ENCODE results near the gene LRFN3. TPM values are rescaled to one million over a fixed set of nuclear protein-coding genes. Genes with fewer than 3 reads are reported as not detected.
"Not testable (repeated sequence)": the region's sequence is repeated elsewhere in the genome, so short reads cannot be mapped to it uniquely, and the experiment has no call there.

The LRFN3 gene
- 3.5 and 6.8 TPM in 2 replicates for total RNA-seq

GRCh38 chr19:35935911-35936737, at the start of gene LRFN3:
LRFN3 (plus strand) TSS chr19:35936374; CDS start chr19:35939426, 3,052 bp downstream.
- H3K4me3 ChIP-seq (ENCODE audit: low read depth, low read length) = peak within 1 kb of the TSS; percentile 72
- DNase-seq (ENCODE audit: low read depth) = peak; percentile 73
- TF ChIP-seq, protein P1, sequence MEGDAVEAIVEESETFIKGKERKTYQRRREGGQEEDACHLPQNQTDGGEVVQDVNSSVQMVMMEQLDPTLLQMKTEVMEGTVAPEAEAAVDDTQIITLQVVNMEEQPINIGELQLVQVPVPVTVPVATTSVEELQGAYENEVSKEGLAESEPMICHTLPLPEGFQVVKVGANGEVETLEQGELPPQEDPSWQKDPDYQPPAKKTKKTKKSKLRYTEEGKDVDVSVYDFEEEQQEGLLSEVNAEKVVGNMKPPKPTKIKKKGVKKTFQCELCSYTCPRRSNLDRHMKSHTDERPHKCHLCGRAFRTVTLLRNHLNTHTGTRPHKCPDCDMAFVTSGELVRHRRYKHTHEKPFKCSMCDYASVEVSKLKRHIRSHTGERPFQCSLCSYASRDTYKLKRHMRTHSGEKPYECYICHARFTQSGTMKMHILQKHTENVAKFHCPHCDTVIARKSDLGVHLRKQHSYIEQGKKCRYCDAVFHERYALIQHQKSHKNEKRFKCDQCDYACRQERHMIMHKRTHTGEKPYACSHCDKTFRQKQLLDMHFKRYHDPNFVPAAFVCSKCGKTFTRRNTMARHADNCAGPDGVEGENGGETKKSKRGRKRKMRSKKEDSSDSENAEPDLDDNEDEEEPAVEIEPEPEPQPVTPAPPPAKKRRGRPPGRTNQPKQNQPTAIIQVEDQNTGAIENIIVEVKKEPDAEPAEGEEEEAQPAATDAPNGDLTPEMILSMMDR (IDR thresholded peaks at IDR 0.05; ENCODE audit: insufficient read depth, low read depth, low read length) = no peak

DNA sequence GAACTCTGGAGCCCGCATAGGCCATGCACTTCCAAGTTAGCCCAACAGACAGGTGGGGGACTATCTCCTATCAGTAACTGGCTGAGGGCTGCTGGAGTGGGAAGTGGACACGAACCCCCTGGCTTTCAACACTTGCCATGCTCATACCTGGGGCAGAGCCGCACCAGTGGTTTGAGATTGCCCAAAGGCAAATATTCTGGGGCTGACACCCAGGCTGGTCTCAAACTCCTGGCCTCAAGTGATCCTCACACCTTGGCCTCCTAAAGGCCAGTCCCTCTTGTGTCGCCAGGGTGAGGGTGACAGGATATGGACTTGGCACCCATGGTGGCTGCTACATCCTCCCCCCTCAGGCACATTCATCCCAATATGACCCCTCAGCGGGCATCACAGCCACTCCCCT, 49.0 kb upstream of the LRFN3 start:
- DNase-seq (ENCODE audit: low read depth) = no peak
- H3K4me3 ChIP-seq (ENCODE audit: low read depth, low read length) = no peak overlapping the region
- TF ChIP-seq, protein P1 (IDR thresholded peaks at IDR 0.05; ENCODE audit: insufficient read depth, low read depth, low read length) = no peak

DNA sequence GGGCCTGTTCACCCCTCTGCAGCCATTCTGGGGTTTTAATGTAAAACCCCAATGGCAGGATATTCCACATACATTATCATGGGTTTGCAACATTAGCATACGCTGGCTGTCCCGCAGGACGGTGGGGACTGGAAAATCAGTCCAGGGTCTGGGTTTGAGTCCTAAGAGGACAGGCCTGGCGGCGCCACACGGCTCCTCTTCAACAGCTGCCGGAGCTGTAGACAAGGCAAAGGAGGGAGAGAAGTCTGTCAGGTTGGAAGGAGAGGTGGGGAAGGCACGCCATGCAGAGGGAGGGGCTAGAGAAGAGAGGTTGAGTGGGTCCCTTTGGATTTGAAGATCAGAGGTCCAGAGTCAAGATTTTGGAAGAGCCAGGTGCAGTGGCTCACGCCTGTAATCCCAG, 47.8 kb upstream of the LRFN3 start:
- H3K4me3 ChIP-seq (ENCODE audit: low read depth, low read length) = no peak overlapping the region
- TF ChIP-seq, protein P1 (IDR thresholded peaks at IDR 0.05; ENCODE audit: insufficient read depth, low read depth, low read length) = no peak
- DNase-seq (ENCODE audit: low read depth) = no peak

DNA sequence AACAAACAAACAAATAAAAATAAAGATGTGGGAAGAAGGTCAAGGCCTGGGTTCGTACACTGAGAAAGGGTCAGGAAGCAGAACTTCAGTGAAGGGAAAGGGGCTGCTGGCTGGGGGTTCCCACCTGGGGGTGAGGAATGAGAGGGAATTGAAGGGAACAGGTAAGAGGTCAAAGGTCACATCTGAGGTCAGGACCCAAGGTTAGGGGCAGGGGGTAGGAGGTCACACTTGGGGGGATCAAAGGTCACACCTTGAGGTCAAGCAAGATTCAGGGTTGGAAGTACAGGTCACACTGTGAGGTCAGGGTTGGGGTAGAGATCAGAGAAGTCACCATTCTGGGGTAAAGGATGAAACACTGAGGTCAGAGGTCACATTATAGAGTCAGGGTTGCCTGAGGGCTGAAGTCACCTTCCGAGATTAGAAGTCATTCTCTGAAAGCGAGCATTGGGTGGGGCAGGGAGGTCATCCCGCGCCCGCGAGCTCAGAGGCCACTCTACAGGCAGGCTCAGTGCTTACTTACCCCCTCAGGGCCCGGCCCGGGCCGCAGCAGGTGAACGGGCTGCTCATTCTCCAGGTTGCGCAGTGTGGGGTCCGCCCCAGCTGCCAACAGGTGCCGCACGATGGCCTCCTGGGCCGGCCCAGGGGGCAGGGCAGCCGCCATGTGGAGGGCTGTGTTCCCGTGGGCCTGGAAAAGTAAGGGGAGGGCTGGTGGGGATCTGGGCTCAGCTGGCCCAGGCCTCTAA, 46.6 kb upstream of the LRFN3 start:
- DNase-seq (ENCODE audit: low read depth) = no peak
- TF ChIP-seq, protein P1 (IDR thresholded peaks at IDR 0.05; ENCODE audit: insufficient read depth, low read depth, low read length) = no peak
- H3K4me3 ChIP-seq (ENCODE audit: low read depth, low read length) = no peak overlapping the region

DNA sequence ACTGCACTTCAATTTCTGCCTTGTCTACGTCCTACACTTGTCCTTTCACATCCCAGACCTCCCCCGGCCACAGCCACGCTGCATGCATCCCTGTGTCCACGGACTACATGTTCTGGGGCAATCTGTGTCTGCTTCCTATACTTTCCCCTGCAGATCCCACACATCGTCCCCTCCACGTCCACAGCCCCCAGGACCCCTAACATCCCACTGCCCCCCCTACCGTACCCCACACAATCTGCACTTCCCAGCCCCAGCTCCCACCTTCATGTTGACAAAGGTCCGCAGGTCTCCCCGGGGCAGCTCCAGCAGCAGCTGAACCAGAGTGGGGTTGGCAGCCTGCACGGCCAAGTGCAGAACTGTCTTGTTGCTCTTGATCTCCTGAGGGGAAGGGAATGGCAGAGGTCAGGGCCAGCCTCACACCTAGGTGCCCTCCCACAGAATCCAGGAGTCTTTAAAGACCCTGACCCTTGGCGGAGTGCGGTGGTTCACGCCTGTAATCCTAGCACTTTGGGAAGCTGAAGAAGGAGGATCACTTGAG, 46.0 kb upstream of the LRFN3 start:
- DNase-seq (ENCODE audit: low read depth) = no peak
- TF ChIP-seq, protein P1 (IDR thresholded peaks at IDR 0.05; ENCODE audit: insufficient read depth, low read depth, low read length) = no peak

DNA sequence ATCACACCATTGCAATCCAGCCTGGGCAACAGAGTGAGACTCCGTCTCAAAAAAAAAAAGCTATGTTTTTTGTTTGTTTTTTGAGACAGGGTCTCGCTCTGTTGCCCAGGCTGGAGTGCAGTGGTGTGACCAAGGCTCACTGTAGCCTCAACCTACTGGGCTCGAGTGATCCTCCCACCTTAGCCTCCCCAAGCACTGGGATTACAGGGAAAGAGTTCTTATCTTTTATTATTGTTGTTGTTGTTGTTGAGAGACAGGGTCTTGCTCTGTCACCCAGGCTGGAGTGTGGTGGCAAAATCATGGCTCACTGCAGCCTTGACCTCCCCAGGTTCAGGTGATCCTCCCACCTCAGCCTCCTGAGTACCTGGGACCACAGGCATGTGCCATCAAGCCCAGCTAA, 44.4 kb upstream of the LRFN3 start:
- DNase-seq (ENCODE audit: low read depth); H3K4me3 ChIP-seq (ENCODE audit: low read depth, low read length): not testable (repeated sequence)

More for the DNA sequence above, 46.0 kb upstream of the LRFN3 start:
- no peak overlapping the region for H3K4me3 ChIP-seq (ENCODE audit: low read depth, low read length)

- no peak for DNase-seq (ENCODE audit: low read depth)
- H3K4me3 ChIP-seq (ENCODE audit: low read depth, low read length) = no peak overlapping the region
- TF ChIP-seq, protein P1 (IDR thresholded peaks at IDR 0.05; ENCODE audit: insufficient read depth, low read depth, low read length) = no peak
Measured at GRCh38 chr19:35894342-35894741, 41.8 kb upstream of the LRFN3 start.

Measured in fibroblast of villous mesenchyme (primary cell).